ENCODE measurements around the gene AMDHD2. TPM values are rescaled to one million over a fixed set of nuclear protein-coding genes. Genes with fewer than 3 reads are reported as not detected.

AMDHD2 gene, protein sequence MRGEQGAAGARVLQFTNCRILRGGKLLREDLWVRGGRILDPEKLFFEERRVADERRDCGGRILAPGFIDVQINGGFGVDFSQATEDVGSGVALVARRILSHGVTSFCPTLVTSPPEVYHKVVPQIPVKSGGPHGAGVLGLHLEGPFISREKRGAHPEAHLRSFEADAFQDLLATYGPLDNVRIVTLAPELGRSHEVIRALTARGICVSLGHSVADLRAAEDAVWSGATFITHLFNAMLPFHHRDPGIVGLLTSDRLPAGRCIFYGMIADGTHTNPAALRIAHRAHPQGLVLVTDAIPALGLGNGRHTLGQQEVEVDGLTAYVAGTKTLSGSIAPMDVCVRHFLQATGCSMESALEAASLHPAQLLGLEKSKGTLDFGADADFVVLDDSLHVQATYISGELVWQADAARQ
- 19.3 and 38.5 TPM in 2 replicates for total RNA-seq

DNA sequence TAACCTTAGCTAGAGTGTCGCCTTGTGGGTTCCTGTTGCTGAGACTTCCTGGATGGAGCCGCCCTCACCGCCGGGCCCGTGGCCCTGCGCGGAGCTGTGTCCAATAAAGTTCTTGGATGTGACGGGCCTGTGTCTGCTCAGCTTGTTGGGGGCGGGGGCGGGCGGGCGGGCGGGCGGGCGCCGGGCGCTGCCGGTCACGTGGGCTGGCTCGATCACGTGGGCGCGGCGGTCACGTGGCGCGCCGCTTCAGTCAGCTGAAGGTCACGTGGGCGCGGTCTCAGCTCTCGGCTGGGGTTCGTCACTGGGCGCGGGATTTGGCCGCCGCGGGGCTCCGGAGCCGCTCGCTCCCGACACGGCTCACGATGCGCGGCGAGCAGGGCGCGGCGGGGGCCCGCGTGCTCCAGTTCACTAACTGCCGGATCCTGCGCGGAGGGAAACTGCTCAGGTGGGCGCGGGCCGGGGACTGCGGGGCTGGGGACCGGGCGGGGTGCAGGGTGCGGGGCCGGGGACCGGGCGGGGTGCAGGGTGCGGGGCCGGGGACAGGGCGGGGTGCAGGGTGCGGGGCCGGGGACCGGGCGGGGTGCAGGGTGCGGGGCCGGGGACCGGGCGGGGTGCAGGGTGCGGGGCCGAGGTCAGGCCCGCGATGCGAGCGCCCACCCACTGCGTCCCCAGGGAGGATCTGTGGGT lies at the start of gene AMDHD2:
Gene AMDHD2, plus strand, starts transcription at position 275 of the 687 bp plus-strand sequence. Its CDS starts 88 bp downstream, at position 363.

DNA sequence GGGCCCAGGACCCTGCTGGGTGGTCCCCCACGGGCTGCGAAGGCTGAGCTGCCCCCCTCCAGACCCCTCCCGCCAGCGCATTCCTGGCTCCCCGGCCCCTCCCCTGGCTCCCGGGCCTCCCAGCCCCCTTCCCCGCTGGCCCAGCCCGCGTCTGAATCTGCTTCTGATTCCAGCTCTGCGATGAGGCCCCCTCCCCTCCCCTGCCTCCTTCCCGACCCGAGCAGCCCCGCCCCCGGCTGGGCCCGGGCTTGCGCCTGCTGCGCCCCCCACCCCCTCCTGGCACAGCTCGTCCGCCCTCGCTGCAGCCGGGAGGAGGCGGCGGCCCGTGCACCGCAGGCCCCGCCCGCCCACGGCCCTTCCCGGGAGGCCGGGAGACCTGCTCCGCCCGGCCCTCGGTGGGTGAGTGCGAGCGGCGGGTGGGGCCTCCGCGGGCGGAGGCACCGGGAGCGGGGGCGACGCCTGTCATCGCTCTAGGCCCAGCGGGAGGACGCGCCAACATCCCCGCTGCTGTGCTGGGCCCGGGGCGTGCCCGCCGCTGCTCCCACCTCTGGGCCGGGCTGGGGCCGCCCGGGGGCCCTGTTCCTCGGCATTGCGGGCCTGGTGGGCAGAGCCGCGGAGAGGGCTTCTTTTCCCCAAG lies 49.0 kb upstream of the AMDHD2 start, which contains the start of gene NTN3:
Gene NTN3, plus strand, starts transcription at position 282 of the 637 bp plus-strand sequence. CDS start 405 bp downstream, outside the sequence.

DNA sequence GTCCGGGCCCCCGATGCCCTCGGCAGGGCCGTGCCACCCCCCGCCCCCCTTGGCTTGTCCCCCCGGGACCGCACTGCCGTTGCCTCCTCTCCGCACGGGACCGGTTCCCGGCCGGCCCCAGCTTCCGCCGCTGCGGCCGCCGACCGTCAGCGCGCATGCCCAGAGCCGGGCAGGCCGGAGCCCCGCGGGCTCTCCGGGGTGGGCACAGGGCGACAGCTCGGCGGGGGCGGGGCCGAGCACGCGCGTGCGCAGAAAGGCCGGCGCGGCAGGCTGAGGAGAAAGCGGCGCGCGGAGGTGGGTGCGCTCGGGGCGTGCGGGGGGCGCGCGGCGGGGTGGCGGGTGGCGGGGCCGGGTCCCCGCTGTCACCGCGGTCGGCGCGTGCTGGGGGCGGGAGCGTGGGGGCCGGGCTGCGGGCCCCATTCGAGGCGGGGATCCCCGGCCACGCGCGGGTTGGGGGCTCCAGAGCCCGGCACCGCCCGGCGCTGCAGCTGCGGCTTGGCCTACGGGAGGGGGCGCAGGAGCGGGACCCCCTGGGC lies 45.2 kb upstream of the AMDHD2 start, which contains the start of gene TBC1D24:
Gene TBC1D24, plus strand, starts transcription at position 251 of the 536 bp plus-strand sequence. CDS start 21,022 bp downstream, outside the sequence.

GRCh38 chr16:2513405-2514332 lies 6.5 kb upstream of the AMDHD2 start, which contains the start of gene ATP6V0C:
TSS of gene ATP6V0C (plus strand) at chr16:2513952. CDS start at chr16:2514104, 152 bp downstream.

GRCh38 chr16:2531371-2531695 lies 11.2 kb downstream of the AMDHD2 start, which contains the start of gene CEMP1:
TSS of gene CEMP1 (minus strand) at chr16:2531408. CDS start at chr16:2531073, 335 bp downstream.

DNA sequence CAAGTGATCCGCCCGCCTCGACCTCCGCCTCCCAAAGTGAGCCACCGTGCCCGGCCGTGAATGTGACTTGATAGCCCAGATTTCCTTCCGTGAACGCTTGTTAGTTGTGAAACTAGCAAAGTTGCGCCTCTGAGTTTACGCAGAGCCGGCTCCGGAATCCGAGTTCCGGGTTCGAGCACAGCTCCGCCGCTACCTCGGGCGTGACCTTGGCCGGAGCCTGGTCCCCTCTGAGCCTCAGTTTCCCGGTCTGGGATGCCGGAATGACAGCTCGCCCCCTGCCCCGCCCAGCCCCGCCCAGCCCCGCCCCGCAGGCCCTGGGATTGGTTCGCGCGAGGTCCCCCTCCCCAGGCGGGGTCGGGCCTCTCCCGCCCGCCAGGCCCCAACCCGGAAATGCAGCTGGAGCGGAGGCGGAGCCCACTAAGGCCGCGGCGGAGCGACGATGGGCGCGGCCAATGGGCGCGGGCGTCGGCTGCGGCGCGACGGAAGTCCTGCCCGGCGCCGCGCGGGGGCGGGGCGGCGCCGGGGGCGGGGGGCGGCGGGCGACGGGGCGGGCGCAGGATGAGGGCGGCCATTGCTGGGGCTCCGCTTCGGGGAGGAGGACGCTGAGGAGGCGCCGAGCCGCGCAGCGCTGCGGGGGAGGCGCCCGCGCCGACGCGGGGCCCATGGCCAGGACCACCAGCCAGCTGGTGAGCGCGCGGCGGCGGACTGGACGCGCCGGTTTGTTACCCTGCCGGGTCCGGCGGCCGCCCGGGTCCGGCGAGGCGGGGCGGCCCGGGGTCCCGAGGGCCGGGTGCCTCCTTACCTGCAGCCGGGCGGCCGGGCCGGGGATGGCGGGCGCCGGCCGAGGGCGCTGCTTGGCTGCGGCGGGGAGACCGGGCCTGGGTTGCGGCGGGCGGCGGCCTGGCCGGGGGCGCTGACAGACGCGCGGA lies 17.5 kb downstream of the AMDHD2 start, which contains the start of gene PDPK1:
Gene PDPK1, plus strand, starts transcription at position 571 of the 929 bp plus-strand sequence. Its CDS starts 92 bp downstream, at position 663.

Other genes with a start within 250 kb of the AMDHD2 start
- 0.56 TPM in 1 of 2 replicates, not detected in the other for gene ABCA3, start 179.6 kb upstream of the AMDHD2 start, total RNA-seq
- gene CCNF, start 90.9 kb upstream of the AMDHD2 start, total RNA-seq: 19.6 and 22.9 TPM in 2 replicates
- gene TEDC2, start 60.3 kb upstream of the AMDHD2 start, total RNA-seq: 11.4 and 19.5 TPM in 2 replicates
- 0.14 TPM in 1 of 2 replicates, not detected in the other for gene NTN3, start 49.1 kb upstream of the AMDHD2 start, total RNA-seq
- gene TBC1D24, start 45.2 kb upstream of the AMDHD2 start, total RNA-seq: 5.8 and 6.2 TPM in 2 replicates
- 53.2 and 62.1 TPM in 2 replicates for gene ATP6V0C, start 6.4 kb upstream of the AMDHD2 start, total RNA-seq
- gene CEMP1, start 11.0 kb downstream of the AMDHD2 start, total RNA-seq: not detected in 2 replicates
- gene PDPK1, start 17.6 kb downstream of the AMDHD2 start, total RNA-seq: 11.8 and 18.5 TPM in 2 replicates
- gene KCTD5, start 162.2 kb downstream of the AMDHD2 start, total RNA-seq: 36.5 and 56.4 TPM in 2 replicates
- 4.4 and 5.3 TPM in 2 replicates for gene PRSS27, start 199.9 kb downstream of the AMDHD2 start, total RNA-seq
- 60.4 and 103 TPM in 2 replicates for gene SRRM2, start 232.3 kb downstream of the AMDHD2 start, total RNA-seq